SIG-M5 treated with dmso at 0.1 percent for 504 hours (cell line): ENCODE results near the gene LRRC26.
"Not testable (repeated sequence)": the region's sequence is repeated elsewhere in the genome, so short reads cannot be mapped to it uniquely, and the experiment has no call there.

Experiments used
- DNase-seq: peaks from one replicate; lab custom pipeline; 2025; ENCODE audit not compliant: unreplicated experiment; lab: John Stamatoyannopoulos, UW

Gene LRRC26

DNA sequence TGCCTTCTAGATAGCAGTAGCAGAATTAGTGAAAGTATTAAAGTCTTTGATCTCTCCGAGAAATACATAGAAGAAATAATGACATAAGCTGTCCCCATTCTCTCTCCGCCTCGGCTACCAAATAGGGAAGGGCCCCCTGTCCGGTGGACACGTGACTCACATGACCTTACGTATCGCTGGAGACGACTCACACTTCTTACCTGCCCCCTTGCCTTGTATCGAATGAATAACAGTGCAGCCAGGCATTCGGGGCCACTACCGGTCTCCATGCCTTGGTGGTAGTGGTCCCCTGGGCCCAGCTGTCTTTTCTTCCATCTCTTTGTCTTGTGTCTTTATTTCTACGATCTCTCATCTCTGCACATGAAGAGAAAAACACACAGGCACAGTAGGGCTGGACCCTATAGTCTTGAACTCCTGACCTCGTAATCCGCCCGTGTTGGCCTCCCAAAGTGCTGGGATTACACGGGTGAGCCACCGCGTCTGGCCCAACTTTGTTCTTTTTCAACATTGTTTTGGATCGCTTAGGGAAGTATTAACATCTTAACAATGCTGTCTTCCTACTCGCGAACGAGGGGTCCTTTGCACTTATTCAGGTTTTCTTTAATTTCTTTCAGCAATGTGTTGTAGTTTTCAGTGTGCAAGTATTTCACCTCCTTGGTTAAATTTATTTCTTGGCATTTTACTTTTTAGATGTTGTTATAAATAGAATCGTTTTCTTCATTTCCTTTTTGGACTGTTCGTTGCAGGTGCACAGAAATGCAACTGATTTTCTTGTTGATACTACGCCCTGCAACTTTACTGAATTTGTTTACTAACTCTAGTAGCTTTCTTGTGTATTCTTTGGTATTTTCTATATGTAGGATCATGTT, 47.7 kb downstream of the LRRC26 start:
- DNase-seq = not testable (repeated sequence)
